HG03139 (cell line): ENCODE results near the gene PSMD12.
A peak's percentile ranks its signal among the peaks of the same experiment; 100 is the strongest.
"Not testable (repeated sequence)": the region's sequence is repeated elsewhere in the genome, so short reads cannot be mapped to it uniquely, and the experiment has no call there.

ENCODE experiments used
- ATAC-seq: cut with Tn5 transposase; IDR thresholded peaks from one replicate; pipeline ENCODE4 v1.9.1; 2021; ENCODE audit not compliant: unreplicated experiment

PSMD12 gene

DNA sequence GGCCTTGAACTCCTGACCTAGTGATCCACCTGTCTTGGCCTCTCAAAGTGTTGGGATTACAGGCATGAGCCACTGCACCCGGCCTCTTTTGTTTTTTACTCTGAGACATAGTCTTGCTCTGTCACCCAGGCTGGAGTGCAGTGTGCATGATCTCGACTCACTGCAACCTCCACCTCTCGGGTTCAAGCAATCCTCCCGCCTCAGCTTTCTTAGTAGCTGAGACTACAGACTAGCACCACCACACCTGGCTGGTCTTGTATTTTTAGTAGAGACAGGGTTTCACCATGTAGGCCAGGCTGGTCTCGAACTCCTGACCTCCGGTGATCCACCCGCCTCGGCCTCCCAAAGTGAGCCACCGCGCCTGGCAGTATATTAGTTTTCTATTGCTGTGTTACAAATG lies 22.2 kb upstream of the PSMD12 start:
- not testable (repeated sequence) for ATAC-seq

DNA sequence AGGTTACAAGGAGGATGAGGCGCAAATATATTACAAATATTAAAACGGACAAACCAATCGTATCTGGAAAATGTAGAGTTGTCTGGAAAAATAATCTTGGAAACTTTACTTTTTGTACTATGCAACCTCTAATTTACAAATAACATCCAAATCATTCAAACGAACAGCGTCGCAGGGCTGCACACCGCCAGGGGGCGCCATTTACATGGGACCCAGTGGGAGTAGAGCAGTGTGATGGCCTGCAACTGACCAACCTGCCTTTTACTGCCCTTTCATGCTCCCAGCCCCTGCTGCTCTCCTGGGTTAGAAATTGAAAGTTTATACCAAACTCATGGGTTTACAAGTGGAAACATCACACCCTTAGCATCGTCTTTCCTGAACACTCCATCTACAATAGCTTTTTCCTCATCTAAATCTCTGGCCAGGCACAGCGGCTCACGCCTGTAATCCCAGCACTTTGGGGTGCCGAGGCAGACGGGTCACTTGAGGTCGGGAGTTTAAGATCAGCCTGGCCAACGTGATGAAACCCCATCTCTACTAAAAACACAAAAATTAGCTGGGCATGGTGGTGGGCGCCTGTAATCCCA lies 20.7 kb upstream of the PSMD12 start:
- ATAC-seq, result no peak

DNA sequence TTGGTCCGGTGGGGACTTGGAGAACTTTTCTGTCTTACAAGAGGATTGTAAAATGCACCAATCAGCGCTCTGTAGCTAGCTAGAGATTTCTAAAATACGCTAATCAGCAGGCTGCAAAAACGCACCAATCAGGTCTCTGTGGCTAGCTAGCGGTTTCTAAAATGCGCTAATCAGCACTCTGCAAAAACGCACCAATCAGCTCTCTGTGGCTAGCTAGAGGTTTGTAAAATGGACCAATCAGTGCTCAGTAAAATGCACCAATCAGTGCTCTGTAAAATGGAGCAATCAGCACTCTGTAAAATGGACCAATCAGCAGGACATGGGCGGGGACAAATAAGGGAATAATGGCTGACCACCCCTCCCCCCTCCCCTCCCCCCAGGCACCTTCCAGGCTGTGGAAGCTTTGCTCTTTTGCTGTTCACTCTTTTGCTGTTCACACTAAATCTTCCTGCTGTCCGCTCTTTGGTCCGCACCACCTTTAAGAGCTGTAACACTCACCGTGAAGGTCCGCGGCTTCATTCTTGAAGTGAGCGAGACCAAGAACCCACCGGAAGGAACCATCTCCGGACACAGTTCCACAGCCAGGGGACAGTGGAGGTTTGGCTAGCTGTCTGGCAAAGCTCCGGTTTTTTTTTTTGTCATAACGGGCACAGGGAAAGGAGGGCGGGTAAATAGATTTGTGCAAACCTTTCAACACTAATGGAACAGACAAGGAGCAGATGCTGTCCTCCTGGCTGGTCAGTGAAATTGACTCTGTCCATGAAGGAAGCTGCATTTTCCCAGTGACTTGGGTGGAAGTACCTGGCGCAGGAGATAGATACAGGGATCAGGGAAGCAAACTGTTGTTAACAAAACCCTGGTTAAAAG lies 19.0 kb upstream of the PSMD12 start:
- no peak for ATAC-seq

DNA sequence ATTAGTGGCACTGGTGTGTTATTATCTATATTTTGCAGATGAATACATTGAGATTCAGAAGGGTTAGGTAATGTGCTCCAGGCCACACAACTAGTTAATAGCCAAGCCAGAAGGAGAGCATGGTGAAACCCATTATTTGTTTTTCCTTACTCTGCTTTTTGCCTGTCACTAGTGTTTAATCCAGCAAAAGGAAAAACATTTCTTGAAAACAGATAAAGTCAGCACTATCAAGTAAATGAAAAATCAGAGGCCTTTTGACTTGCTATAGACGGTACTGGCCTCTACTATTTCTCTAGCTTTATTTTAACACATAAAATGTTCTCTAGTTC lies 15.5 kb upstream of the PSMD12 start:
- no peak for ATAC-seq

DNA sequence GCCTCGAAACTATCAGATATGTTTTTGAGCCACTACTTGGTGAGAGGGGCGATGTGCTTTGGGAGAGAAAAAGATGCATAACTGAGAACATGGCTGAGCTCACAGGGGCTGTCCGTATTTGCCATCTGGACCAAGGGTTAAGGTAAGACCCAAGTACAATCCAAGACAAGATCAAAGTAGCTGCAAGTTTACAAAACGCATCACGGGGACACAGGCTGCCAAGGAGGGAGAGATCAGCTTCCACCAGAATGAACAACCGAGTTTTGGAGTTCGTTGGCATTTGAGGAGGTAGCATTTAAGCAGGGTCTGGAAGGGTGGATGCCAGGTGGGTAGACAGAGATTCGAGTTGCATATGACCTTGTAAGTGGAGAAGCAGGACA lies 12.9 kb upstream of the PSMD12 start:
- no peak for ATAC-seq

DNA sequence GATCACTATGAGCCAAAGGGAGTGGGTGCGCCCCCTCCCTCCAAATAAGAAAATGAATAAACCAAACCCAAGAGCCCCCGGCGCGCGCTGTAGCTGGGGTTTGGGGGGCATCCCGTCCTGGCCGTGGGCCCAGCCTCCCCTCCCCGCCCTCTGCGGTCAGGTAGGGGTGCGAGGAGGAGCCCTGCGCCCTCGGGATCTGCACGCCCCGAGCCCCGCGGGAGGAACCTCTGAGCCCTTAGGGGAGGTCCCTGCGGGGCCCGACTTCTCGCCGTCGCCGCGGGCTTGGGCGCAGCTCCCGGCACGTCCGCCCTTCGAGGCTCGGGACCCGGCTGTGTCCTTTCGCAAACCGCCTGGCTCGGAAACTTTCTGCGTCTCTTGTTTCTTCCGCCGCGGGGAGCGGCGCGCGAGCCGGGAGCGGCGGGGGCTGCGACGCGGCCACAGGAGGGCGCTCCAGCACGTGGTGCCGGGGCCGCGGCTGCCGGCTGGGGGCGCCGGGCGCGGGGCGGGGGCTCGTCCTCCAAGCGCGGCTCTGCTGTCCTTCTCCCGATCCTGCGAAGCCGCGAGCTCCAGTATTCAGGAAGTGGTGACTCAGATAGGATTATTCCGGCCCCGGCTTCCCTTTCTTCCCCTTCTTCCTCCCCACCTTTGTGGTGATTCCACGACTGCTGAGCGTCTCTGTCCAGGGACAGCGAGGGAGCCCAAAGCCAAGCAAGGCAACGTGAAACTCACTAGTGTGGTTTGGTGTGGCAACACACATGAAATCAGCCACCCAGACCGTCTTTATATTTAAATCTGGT lies 12.3 kb upstream of the PSMD12 start:
- ATAC-seq, result peak; percentile 26

DNA sequence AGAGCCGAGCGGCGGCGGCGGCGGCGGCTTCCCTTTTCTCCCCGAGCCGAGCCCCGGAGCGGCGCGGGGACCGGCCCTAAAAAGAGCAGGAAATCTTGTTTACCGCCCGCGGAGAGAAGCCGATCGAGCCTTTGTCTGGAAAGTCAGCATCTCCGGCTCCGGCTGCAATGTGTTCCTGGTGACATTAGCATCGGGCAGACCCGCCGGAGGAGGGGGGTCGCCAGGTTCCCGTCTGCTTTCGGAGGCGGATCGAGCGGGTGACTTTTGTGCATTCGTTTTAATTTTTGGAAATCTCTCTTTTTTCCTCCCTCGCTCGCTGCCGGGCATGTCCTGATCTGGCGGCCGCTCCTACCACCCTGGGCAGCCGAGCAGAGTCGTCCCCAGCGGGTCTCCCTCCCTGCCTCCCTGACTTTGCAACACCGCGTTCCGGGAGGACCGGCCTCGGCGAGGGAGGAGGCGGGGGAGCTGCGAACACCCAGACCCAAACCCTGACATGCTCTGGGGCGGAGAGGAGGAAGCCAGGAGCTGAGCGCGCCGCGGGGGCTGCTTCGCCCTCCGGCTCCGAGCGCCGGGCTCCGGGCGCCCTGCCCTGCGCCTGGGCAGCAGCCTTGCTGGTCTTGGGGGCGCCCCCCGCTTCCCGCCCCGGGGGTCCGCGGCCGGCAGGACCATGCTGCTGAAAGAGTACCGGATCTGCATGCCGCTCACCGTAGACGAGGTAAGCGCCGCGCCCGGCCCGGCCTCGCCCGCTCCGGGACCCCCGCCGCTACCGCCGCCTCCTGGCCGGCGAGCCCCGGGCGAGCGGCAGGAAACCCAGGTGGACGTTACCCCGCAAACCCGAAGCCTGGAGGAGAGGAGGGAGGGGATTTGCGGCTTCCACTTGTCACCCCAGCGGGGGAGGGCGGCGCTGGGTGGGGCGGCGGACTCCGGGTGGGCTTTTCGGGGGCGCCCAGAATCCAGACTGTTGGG lies 11.4 kb upstream of the PSMD12 start:
- ATAC-seq, result peak; percentile 9

DNA sequence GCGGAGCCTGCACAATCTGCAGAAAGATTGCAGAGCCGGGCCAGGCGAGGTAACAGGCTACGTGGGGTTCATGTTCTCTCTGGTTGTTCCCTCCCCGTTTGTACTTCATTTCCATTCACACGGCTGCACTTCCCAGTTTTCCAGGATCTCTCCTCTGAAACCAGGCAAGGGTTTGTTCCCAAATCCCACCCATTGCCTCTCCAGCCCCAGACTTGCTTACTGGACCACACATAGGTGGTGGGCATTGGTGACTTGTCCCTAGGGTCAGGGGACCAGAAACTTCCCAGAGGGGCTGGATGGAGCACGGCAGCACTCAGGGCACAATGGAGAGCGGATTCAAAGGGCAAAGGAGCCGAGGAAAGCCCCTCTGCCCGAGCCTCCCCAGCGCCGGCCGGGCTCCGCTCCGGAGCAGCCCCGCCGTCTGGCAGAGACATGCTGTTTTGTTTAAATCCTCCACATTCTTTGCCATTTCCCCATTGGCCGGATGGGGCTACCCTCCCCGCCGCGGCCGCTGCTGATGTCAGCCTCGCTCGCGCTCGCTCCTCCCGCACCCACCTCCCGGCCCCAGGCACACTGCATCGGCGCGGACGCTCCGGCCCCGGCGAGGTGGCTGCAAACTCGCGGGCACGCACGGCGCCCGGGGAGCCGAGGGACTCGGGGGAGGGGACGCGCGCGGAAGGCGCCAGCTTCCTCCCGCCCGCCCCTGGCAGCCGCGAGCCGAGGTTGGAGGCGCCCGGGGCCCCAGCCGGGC lies 10.5 kb upstream of the PSMD12 start, which contains the start of gene PITPNC1:
TSS of gene PITPNC1 (plus strand) at position 545 of the 751 bp plus-strand sequence.
- ATAC-seq, result peak; percentile 73

DNA sequence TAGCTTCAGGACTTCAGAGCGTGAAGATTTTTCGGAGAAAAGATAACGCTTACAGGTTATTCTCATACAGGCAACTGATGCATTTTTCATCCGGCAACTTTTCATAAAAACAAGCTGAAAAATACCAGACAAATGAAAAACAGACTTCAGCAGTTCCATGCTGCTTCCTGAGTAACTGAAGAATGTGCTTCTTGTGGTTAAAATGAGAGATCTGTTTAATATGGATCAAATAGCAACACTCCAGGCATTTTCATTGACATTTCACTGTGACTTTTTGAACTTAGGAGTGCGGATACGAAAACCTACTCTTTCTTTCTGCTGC lies 10.0 kb upstream of the PSMD12 start:
- ATAC-seq, result no peak

DNA sequence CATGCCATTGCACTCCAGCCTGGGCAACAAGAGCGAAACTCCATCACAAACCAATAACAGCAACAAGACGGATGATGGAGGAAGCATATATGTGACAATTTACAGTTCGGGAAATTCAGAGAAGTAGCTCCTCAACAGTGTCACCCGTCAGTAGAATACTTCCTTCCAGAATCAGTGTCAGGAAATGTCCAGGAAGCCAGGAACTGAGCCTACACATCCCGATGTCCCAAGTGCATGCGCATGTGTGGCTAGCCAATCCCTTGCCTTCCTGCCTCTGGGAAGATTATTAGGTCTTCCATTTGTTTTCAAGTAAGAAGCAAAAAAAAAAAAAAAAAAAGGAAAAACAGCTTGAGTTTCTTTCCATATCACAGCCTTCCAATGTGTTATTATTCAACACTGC lies 9.3 kb upstream of the PSMD12 start:
- no peak for ATAC-seq

DNA sequence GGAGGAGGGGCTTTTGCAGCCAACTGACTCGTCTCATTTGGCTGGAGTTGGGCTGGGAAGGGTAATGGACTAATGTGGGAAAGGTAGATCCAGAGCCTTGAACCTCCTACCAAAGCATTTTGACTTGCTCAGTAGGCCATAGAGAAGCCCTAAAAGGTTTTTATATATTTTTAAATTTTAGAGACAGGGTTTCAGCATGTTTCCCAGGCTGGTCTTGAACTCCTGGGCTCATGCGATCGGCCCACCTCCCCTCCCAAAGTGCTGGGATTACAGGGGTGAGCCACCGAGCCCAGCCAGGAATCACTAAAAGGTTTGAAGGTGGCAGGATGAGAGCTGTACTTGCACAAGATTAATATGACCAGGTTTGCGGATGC lies 8.7 kb upstream of the PSMD12 start:
- no peak for ATAC-seq

DNA sequence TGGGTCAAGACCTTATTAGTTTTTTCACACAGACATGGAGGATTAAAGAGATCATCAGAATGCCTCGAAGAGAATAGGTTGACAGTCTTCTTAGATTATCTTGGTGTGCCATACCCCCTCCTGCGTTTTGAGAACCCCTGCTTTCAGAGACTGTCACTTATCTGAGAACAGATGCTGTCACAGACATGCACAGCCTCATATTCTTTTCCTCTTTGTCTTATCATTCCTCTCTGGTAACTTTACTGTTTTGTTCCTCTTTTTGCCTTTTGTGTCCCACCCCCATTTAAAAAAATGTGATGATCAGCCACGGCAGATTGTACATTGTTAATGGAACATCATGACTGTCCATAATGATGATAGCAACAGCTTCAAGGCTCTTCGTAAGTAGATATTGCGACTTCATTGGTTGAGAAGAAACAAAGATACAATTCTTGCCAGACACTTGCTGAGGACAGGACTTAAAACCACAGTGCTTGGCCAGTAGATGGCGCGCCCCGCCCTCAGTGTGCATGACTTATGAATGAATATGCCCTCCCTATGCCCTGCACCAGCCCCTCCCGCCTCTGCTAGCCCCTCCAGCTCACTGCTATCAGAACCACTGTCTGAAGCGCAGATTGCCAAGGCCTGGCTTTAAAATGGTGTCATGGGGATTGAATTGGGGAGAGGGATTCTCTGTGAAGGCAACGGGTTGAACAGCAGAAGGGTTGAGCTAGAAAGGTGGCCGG lies 8.1 kb upstream of the PSMD12 start:
- no peak for ATAC-seq

DNA sequence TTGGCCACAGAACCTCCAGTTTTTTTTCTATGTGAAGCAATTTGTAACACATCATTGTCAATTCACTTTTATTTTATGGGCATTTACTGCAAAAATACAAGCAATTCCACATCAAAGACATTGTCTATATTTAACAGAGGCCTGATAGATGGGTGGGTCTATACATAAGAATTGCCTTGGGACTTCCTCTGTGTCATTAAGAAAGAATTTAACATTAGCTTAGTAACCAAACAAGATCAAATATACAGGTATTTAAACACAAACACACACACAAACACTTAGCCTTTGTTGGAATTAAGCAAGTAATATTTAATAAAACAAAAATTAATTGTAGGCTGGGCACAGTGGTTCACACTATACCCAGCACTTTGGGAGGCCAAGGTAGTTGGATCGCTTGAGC lies 6.4 kb upstream of the PSMD12 start:
- no peak for ATAC-seq

DNA sequence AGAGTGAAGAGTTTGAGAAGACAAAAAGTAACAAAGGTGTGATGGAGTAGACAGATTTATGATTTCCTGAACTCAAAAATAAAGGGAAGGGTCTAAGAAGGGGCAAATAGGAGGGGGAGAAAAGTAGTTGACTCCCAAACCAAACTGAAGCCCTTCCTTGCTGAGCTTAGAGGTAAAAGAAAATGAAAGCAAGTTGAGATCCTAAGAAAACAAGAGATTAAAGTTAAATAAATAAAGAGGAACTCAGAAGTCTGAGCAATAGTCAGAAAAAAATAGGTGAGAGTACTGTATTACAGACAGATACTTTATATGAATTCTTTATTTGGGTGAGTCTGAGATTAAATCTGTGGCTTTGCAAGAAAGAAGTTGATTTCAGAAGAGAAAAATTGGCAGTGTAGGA lies 3.3 kb upstream of the PSMD12 start:
- ATAC-seq, result no peak

DNA sequence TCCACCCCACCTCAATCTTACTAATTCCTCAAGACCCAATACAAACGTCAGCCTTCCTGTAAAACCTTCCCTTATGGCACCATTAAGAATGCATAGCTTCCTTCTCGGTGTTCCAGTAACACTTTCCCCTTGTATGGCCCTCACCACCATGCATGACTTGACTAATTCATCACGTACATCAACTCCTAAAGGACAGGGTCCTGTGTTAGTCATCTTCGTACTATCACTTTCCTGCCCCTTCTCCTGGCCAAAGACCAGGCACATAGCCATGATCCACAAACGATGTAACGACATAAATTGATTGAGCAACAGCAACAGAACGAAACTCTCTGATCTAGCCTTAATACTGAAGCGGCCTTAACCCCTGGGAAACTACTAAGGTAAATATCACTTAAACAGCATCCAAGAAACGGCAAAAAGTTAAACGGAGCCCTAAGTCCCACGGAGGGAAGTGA lies 612 bp downstream of the PSMD12 start:
- peak; percentile 15 for ATAC-seq

DNA sequence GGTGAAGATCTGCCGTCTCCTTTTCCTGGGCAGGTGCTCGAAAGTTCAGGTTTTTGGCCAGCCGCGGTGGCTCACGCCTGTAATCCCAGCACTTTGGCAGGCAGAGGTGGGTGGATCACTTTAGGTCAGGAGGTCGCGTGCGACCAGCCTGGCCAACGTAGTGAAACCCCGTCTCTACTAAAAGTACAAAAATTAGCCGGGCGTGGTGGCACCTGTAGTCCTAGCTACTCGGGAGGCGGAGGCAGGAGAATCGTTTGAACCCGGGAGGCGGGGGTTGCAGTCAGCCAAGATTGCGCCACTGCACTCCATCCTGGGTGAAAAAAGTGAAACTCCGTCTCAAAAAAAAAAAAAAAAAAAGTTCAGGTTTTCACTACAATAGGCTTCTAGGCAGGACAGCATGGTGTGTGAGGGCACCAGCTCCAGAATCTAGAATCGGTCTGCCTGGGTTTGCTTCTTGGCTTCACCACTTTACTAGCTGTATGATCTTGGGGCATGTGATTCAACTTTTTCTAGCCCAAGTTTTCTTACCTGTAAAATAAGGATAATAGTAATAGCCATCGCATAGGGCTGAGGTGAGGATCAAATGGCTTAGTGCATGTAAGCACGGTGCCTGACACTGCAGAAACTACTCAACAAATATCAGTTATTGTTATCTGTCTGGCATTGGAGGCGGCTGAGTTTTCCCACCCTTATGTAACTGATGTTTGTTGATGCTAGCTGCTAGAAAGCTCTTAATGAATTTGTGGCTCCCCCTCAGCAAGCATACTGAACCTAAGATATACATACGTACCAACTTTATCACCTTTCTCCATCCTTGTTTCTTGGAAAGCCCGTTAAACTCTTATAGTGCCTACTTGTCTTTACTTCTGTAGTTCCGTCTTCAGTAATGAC lies 1.3 kb downstream of the PSMD12 start:
- ATAC-seq, result no peak

DNA sequence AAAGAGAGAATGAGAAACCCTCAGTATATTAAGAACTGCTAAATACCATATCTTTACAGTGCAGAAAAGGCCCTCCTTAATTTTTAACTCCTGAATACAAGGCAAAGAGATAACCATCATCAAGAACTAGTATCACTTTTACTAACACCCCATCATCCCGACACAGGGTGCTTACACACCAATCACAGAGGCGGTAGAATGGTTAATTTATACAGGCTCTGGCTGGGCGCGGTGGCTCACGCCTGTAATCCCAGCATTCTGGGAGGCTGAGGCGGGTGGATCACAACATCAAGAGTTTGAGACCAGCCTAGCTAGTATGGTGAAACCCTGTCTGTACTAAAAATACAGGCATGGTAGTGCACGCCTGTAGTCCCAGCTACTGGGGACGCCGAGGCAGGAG lies 4.2 kb downstream of the PSMD12 start:
- no peak for ATAC-seq

DNA sequence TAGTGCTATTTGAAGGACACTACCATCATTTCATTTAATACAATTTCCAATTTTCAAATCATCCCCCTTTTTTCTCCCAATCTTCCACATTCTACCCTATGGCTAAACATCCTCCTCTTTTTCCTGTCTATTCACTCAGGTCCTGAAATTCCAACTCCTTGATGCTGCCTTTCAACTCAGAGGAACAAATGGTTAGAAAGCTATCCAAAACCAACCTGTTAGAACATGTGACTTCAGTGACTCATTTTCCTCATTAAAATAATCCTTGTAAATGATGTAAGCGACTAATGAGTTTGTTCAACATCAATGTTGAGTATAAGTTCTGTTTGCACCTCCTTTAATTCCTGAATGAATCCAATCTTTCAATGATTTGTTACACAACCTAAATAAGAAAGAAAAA lies 5.5 kb downstream of the PSMD12 start:
- no peak for ATAC-seq
